Measurements from ENCODE around the gene LEMD2.

LEMD2 gene

DNA sequence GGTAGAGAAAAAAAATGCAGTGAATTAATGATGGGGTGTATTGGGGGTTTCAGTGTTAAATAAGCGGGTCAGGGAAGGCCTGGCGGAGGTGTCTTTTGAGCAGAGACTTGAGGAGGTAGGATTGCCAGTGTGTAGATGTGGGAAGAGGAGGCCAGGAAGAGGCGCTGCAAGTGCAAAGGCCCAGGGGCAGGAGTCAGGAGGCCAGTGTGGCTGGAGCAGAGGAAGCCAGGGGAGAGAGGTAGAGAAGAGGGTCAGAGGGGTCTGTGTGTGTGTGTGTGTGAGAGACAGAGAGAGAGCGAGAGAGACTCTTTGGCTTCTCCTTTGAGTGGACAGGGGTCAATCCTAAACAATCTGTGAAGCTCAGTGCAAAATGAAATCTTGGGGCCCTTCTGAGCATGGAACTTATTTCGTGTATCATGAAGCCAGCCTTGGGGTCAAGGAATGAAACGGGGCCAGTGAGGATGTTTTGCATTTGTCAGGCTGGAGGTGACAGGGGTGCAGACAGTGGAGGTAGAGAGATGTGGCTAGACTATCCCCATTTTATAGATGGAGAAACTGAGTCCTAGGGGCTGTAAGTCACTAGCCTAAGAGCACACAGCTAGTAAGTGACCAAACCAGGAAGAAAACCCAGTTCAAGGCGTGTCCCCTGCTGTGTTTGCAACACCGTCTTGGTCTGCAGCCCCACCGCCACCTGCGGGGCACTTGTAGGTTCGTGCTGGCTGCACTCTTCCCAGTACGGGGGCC is 32.5 kb downstream of the LEMD2 start:
- DNase-seq (ENCODE audit: low spot score): no peak

DNA sequence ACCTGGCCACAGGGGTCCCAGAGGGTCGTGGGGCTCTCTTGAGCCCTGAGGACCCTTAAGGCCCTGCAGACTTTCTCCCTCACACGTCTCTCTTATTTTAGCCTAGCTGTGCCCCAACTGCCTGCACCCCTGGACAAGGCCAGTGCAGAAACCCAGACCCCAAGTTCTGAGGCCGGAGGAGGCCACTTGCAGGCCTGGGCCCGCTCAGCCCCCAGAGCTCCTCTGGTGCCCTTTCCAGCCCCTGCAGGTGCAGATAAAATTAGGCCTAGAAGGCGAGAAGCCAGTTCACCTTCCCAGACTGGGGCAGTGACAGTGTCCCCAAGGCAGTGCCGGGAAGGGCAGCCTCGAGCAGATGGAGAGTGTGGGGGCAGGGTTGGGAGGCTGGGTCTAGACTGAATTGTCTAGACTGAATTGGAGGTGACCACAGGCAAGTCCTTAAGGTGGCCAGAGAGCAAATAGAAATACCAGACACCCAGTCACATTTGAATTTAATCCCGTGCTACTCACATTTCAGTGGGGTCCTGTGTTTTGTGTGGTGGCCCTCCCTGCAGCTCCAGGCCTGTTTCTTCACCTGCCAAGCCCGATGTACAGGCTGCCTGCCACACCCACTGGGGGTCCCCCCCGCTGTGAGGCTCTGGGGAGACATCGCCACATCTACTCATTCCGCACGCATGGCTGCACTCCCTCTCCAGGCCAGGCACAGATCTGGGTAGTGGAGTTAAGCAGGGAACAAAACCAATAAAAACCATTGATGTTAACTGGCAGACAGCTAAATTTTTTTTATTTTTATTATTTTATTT is 33.7 kb downstream of the LEMD2 start:
- no peak for DNase-seq (ENCODE audit: low spot score)

DNA sequence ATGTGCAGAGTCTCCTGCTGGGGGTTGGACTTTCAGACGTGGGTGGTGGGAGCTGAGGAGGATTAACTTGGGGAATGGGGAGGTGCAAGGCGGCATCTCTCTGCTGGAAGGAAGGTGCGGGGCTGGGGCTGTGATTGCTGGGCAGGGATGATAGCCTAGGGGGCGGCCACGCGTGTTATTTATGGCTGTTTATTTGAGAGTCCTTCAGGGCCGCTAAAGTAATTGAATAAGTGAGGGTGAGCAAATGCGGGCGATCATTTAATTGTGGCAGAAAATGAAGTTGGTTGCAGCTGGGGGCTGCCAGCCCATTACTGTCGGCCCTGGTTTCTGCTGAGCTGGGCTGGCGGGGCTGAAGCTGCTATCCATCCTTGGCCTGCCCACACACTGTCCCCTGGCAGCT is 34.7 kb downstream of the LEMD2 start:
- DNase-seq (ENCODE audit: low spot score): no peak

- no peak for DNase-seq (ENCODE audit: low spot score)
These were observed 36.3 kb downstream of the LEMD2 start for GRCh38 chr6:33752646-33753015.

DNA sequence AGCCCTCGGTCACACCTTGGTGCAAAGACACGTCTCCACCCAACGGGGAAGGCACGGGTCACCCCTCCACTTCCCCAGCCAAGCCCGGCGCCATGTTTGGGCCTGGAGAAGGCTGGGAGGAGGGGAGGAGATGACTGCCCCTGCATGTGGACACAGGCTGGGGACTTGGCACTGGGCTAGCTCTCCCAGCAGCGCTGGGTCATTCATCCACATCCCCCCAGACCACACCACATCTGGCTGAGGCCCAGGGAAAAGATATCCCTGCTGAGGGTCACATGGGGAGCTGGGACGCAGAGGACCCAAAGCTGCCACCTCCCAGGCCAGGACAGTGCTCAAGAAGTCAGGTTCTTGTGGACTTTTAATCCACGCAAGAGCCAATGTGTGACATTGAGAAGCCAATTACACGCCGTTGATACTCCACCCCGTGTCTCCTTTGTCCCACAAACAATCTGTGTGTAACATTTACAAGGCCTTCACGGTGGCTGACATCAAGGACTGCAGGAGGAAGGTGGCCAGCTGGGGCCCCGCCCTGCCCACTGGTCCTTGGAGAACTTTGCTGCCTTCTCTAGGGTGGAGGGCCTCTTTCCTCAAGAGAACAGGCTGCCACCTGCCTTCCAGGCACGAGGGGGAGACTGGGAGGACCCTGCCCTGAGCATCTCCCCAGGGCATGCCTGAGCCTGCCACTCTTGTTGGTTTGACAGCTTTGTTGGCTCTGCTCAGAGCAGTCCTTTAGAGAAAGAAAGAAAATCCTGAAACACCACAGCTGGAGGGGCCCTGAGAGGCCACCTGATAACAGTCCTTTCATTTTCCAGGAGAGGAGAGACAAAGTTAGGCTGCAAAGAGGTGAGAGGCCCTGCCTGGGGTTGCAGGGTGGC is 36.9 kb downstream of the LEMD2 start:
- DNase-seq (ENCODE audit: low spot score): no peak

- DNase-seq (ENCODE audit: low spot score): no peak
These were observed 38.5 kb downstream of the LEMD2 start for GRCh38 chr6:33750244-33750991.

GRCh38 chr6:33749401-33749800 is 39.5 kb downstream of the LEMD2 start:
- no peak for DNase-seq (ENCODE audit: low spot score)

GRCh38 chr6:33748841-33749240 is 40.1 kb downstream of the LEMD2 start:
- no peak for DNase-seq (ENCODE audit: low spot score)

- no peak for DNase-seq (ENCODE audit: low spot score)
These were observed 41.1 kb downstream of the LEMD2 start for GRCh38 chr6:33747823-33748222.

DNA sequence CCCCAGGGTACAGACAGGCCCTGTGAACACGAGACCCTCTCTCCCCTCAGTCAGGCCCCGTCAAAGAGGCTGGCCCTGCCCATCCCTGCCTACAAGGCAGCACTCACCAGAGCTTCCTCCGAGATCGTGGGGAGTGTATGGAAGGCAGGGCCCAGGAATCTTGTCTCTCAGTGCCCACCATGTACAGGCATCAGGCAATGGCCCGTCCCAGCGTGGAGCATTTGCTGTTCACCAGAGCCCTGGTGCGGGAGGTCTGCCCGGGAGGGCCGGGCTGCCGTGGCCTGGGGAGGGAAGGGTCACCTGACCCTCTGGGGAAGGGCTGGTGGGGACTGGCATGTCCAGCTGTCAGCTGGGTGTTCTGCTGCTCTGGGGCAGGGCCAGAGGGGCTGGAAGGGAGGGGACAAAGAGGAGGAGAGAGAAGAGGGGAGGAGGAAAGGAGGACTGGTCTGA is 42.3 kb downstream of the LEMD2 start, which contains the start of gene IP6K3:
Gene IP6K3 (minus strand): TSS at position 255 of the 450 bp plus-strand sequence. CDS start 11,429 bp downstream, outside the sequence.
- no peak for DNase-seq (ENCODE audit: low spot score)

GRCh38 chr6:33746036-33746600 is 42.8 kb downstream of the LEMD2 start:
- DNase-seq (ENCODE audit: low spot score): peak; percentile 88

GRCh38 chr6:33745548-33745947 is 43.4 kb downstream of the LEMD2 start:
- no peak for DNase-seq (ENCODE audit: low spot score)

- no peak for DNase-seq (ENCODE audit: low spot score)
These were observed 43.9 kb downstream of the LEMD2 start for GRCh38 chr6:33744895-33745546.

DNA sequence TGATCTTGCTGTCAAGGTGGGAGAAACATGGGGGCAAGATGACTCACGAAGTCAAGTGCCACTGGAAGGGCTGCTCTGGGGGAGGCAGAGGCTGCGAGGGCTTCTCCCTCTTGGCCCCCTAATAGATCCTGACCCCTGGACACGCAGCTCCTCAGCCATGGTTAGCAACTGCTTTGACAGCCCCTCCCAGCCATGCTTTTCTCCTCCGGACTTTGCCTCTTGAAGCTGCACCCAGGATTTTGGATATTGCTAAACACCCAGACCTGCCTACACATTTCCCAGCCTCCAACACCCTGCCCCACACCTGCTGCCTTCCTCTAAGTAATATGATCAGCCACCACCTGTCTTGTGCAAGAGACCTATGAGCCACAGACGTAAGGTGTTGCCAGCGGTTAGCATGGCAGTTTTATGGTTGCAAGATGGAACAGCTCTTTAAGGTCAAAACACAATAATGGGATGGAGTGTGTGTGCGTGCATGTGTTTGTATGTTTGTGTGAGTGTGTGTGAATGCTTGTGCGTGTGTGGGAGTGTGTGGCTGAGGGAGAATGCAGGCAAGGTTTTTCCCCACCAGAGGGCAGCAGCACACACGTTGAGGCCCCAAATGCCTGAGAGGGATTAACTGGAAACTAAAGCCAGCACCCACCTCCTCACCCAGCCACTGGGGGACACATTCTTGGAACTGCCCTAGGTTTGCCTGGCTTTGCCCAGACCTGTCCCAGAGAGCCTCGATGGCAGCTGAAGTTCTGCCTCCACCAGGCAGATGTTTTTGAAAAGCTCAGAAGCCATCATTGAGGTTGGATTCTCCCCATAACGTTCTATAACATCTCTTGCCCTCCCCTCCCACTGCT is 44.7 kb downstream of the LEMD2 start:
- DNase-seq (ENCODE audit: low spot score): peak; percentile 89

DNA sequence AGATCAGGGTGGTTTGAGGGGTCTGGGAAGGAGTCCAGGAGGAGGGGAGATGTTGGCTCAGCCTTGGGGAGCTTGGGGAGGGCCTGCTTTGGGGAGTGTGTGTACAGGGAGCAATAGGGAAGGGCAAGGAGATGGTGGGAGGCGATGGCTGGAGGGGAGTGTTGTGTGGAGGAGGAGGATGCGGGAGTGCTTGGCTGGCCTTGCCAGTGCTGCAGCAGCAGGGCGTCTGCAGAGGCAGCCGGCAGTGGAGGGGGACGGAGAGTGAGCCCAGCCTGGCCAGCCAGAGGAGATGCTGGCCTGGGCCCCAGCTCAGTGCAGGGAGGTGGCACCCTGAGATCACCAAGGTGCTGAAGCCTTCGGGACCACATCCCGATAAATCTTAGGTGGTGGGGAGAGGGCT is 46.1 kb downstream of the LEMD2 start:
- no peak for DNase-seq (ENCODE audit: low spot score)

DNA sequence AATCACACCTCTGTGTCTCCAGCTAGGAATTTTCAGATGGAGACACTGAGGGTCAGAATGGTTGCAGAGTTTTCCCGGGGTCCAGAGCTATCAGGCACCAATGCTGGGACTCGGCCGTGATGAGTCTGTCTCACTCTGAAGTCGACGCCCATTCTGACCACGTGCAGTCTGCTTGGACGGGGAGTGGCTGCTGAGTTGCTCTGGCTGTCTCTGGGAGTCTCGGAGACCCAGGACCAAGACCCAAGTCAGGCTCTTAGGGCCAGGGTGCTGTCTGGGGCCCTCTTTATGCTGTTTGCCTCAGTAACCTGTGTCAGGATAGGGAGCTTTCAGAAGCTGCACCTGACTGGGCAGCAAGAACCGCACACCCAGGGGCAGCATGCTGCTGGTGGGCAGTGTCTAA is 46.8 kb downstream of the LEMD2 start:
- DNase-seq (ENCODE audit: low spot score): no peak

DNA sequence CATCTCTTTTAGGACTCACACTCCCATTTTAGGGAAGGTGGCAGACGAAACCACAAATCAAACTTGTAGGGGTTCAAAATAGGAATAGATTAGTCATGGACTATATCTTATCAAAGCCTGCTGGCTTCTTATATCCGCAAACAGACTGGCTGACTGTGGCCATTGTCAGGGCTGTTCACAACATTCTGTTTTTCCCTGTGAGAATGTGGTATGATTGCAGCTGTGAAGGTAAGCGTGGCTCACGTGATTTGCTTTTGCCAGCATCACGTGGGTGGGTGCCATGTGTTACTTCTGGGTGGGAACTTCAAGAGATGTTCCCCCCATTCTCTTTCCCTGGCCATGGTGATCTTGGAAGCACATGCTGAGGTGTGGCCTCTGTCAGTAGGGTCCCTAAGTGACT is 48.1 kb downstream of the LEMD2 start:
- no peak for DNase-seq (ENCODE audit: low spot score)

DNA sequence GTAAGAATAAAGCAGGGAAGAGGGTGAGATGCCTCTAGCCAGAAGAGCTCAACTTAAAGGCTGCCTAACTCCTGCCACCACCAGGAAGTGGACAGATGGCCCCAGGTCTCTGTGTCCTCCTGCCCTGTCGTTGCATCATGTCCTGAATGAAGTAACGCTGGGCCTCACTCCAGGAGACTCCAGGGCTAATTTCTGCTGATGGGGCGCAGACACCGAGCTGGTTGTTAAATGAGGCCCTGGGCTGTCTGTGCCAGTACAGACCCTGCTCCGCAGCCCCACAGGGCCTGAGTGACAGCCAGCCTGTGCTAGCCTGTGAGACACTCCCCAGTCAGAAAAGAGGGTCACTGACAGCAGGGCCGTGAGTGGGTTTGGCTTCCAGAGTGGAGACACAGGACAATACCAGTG is 48.7 kb downstream of the LEMD2 start:
- DNase-seq (ENCODE audit: low spot score): no peak

DNA sequence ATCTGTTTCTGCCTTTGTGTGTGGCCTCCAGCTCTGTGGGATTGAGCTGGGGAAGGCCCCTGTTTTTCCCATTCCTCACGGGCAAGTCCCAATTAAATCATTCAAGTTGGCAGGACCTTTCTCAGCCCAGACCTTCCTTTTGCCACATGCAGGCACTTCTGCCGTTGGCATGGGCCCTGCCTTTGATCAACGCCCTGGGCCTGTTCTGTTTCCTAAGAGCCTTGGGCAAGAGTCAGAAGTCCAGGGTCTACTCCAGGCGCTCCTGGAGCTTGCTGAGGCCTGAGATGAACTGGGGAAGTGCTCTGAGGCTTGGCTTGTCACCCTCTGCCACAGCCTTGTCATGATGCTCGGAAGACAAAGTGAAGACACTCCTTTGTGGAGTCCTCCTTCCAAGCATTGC is 49.4 kb downstream of the LEMD2 start:
- no peak for DNase-seq (ENCODE audit: low spot score)

- no peak for DNase-seq (ENCODE audit: low spot score)
These were observed 50.1 kb downstream of the LEMD2 start for GRCh38 chr6:33738879-33739278.
